Lung (tissue), 12 donors: Measurements from ENCODE around the gene ISM2. TPM values are rescaled to one million over a fixed set of nuclear protein-coding genes. Genes with fewer than 3 reads are reported as not detected.
A peak's percentile ranks its signal among the peaks of the same experiment; 100 is the strongest.

Source experiments
- ATAC-seq: fragments of 200-7000 bp; cut with Tn5 transposase; one replicate; pipeline ENCODE4 v1.9.1; 2020; ENCODE audit warnings: moderate number of reproducible peaks; ENCODE audit not compliant: insufficient read depth, low FRiP score
- DNase-seq, 3 donors: peaks; one replicate each; pipeline ENCODE4 v3.0.0-alpha.2; 2013 to 2017
- H3K27ac ChIP-seq, 2 donors: one replicate each; pipeline ENCODE4 v1.5.1; 2013; ENCODE audit warnings: mild to moderate bottlenecking in 2 of 2, moderate library complexity in 2 of 2, control low read depth in 1 of 2, inconsistent platforms in 1 of 2, low read depth in 1 of 2, low read length in 1 of 2
- H3K27me3 ChIP-seq, 3 donors: one replicate each; pipeline ENCODE4 v1.5.1; 2013; ENCODE audit warnings: low read length in 2 of 3; ENCODE audit not compliant: control insufficient read depth in 3 of 3, insufficient read depth in 3 of 3
- H3K36me3 ChIP-seq, 4 donors: one replicate each; pipeline ENCODE4 v1.5.1; 2013; ENCODE audit warnings: low read length in 4 of 4, mild to moderate bottlenecking in 1 of 4, moderate library complexity in 1 of 4; ENCODE audit not compliant: control insufficient read depth in 4 of 4, insufficient read depth in 4 of 4
- H3K4me1 ChIP-seq, 5 donors: one replicate each; pipeline ENCODE4 v1.5.1; 2013; ENCODE audit warnings: low read length in 5 of 5, mild to moderate bottlenecking in 2 of 5, moderate library complexity in 1 of 5; ENCODE audit not compliant: control insufficient read depth in 5 of 5, insufficient read depth in 5 of 5
- H3K4me3 ChIP-seq: one replicate; pipeline ENCODE4 v1.5.1; 2013; ENCODE audit warnings: mild to moderate bottlenecking, control low read depth, moderate library complexity
- H3K9ac ChIP-seq, 2 donors: one replicate each; pipeline ENCODE4 v1.5.1; 2013; ENCODE audit warnings: low read length in 2 of 2, control low read depth in 1 of 2; ENCODE audit not compliant: insufficient read depth in 1 of 2
- H3K9me3 ChIP-seq, 4 donors: one replicate each; pipeline ENCODE4 v1.5.1; 2013; ENCODE audit warnings: low read length in 3 of 4, mild to moderate bottlenecking in 1 of 4, moderate library complexity in 1 of 4; ENCODE audit not compliant: control insufficient read depth in 4 of 4, insufficient read depth in 3 of 4
- CTCF ChIP-seq: IDR thresholded peaks from 2 replicates; pipeline ENCODE4 v1.5.1; 2012; ENCODE audit warnings: mild to moderate bottlenecking; ENCODE audit errors: control extremely low read depth, extremely low read depth
- WGBS, 2 donors: extraction: QIAGEN DNeasy Blood & Tissue Kit; methylation state at CpG; one replicate each; pipeline ENCODE4 v1.1.7; 2013; 5-methylcytosine and 5-hydroxymethylcytosine counted together
- polyA plus RNA-seq, 2 donors: library from polyadenylated mRNA; stranded (reverse); fragments of 200-250 nt; gene quantifications; one replicate each; pipeline ENCODE4 v1.2.1, GENCODE V29; 2013
- total RNA-seq, 2 donors: library from RNA; depleted of rRNA in 1 of 2; stranded (reverse); fragments of >200 nt in 1 of 2; gene quantifications; one replicate each; pipeline ENCODE4 v1.2.1, GENCODE V29; 2014 to 2021
- donor health status: control.
- donor health status: control.
- donor health status: Bipolar disorder and iron deficiency.
- donor health status: healthy.
- donor health status: DM: yes; HTN: yes; CAD: no.

ISM2 gene
- total and polyA plus RNA-seq, 4 donors = 0.02 TPM; not detected in 3

GRCh38 chr14:77458249-77458950 is 40.2 kb downstream of the ISM2 start:
- H3K36me3 ChIP-seq = peaks cover 14 to 28% (median 24%) of the 10 kb centered on the region in 4 donors
- no peaks in the 10 kb centered on the region for H3K27me3 ChIP-seq
- no peaks in the 10 kb centered on the region for H3K9me3 ChIP-seq
- peaks cover 0 to 22% (median 7%) of the 10 kb centered on the region in 5 donors for H3K4me1 ChIP-seq
- peak overlapping the region; percentile 81 to 83 for H3K9ac ChIP-seq
- peak overlapping the region; percentile 99 for H3K4me3 ChIP-seq
- ATAC-seq (no peak), DNase-seq (peak in 2 of 3 donors; percentile 22 to 32)
- TF ChIP-seq CTCF = no peak
- WGBS, 2 donors = 0 to 1% methylated on average over 28 to 29 of the region's 29 CpGs
- peak overlapping the region; percentile 91 to 97 for H3K27ac ChIP-seq

DNA sequence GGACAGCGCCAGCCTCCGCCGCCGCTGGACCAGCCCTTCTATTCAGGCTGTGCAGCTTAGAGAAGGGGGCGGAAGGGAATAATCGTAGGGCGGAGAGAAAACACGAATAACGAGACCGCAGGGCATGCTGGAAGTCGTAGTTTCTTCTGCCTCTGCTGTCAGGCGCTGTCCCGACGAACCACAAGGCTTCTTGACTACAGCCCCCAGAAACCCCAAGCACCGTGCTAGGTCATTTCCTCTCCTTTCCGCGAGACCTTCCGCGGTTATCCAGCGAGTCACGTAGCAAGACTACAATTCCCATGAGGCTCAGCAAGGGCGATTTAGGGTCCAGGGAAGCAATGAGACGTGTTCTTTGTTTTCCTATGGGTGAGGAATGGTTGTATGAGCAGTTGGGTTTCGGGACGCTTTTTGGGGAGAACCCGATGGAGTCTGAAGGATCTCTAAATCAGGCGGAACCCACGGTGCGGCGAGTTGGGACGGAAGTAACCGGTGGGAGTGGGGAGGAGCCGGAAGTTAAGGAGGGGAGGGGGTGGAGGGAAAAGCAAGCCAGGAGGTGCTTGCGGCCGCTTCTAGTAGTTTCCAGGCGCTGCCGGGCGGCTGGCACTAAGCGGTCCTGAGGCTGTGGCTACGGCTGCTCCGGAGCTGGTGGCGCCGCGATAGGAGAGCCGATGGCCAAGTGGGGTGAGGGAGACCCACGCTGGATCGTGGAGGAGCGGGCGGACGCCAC is 40.9 kb downstream of the ISM2 start, which contains the start of the genes AHSA1 and VIPAS39:
Gene AHSA1, plus strand, starts transcription at position 572 of the 727 bp plus-strand sequence. Its CDS starts 97 bp downstream, at position 669.
Gene VIPAS39, minus strand, starts transcription at position 80 of the 727 bp plus-strand sequence. CDS start 3,499 bp downstream, outside the sequence.
- H3K27me3 ChIP-seq = no peaks in the 10 kb centered on the region
- DNase-seq (peak; percentile 97 to 100 (median 99)), ATAC-seq (peak; percentile 98)
- peak within 1 kb of the TSS; percentile 99 for H3K4me3 ChIP-seq
- no peak for TF ChIP-seq CTCF
- H3K9me3 ChIP-seq = no peaks in the 10 kb centered on the region
- H3K36me3 ChIP-seq = peaks cover 9 to 30% (median 24%) of the 10 kb centered on the region in 4 donors
- peak within 1 kb of the TSS; percentile 82 to 93 for H3K9ac ChIP-seq
- 0% methylated on average over 41 to 50 of the region's 50 CpGs for WGBS, 2 donors
- peaks cover 0 to 22% (median 7%) of the 10 kb centered on the region in 5 donors for H3K4me1 ChIP-seq
- peak within 1 kb of the TSS; percentile 91 to 97 for H3K27ac ChIP-seq

DNA sequence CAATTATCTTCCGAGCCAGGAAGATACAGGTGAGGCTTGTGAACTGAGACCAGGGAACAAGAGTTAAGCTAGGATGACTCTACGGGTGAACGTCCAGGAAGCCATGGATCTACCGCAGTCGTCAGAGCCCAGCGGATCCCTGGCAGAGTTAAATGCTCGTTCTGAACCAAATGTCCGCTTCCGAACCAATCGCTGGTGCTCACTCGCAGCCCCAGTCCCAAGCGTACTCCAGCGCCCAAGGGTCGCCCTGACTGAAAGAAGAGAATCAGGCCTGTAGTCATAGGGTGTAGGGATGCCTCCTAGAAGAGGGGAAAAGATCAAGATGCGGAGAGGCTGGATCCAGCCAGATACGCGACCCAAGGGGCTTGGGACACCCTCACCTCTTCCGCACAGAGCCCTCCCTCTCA is 41.5 kb downstream of the ISM2 start:
- ATAC-seq (peak; percentile 8), DNase-seq (no peak)
- H3K9ac ChIP-seq = peak overlapping the region; percentile 82 to 93
- peaks cover 4 to 25% (median 20%) of the 10 kb centered on the region in 4 donors for H3K36me3 ChIP-seq
- 0 to 1% methylated on average over 18 of the region's 18 CpGs for WGBS, 2 donors
- no peak for TF ChIP-seq CTCF
- H3K4me3 ChIP-seq = peak overlapping the region; percentile 77
- H3K27ac ChIP-seq = peak overlapping the region; percentile 83 to 97
- H3K9me3 ChIP-seq = no peaks in the 10 kb centered on the region
- no peaks in the 10 kb centered on the region for H3K27me3 ChIP-seq
- H3K4me1 ChIP-seq = peaks cover 0 to 22% (median 7%) of the 10 kb centered on the region in 5 donors
